Loucy (cell line): ENCODE data around the gene RETNLB.

Source experiments
- H2AFZ ChIP-seq: fragments of 200-600 bp; sonication (generic); 2 replicates; pipeline ENCODE4 v1.6.0; 2016; ENCODE audit warnings: antibody characterized with exemption, mild to moderate bottlenecking, low read length, moderate library complexity
- H3F3A ChIP-seq: fragments of 200-600 bp; 2 replicates; pipeline ENCODE4 v1.6.0; 2016; ENCODE audit warnings: antibody characterized with exemption, low read depth, mild to moderate bottlenecking
- H3K27me3 ChIP-seq: fragments of 200-600 bp; sonication (generic); 2 replicates; pipeline ENCODE4 v1.6.1; 2014; ENCODE audit warnings: low read length, mild to moderate bottlenecking; ENCODE audit not compliant: insufficient read depth, poor library complexity, severe bottlenecking
- H3K36me3 ChIP-seq: fragments of 200-600 bp; sonication (generic); 2 replicates; pipeline ENCODE4 v1.6.1; 2016; ENCODE audit warnings: low read length; ENCODE audit not compliant: insufficient read depth
- H3K4me1 ChIP-seq: fragments of 200-600 bp; sonication (generic); 2 replicates; pipeline ENCODE4 v1.5.1; 2014; ENCODE audit warnings: low read length, mild to moderate bottlenecking; ENCODE audit not compliant: insufficient read depth, poor library complexity, severe bottlenecking
- H3K4me2 ChIP-seq: fragments of 200-600 bp; sonication (generic); 2 replicates; pipeline ENCODE4 v1.6.0; 2014; ENCODE audit warnings: antibody characterized with exemption, low read length, low read depth, mild to moderate bottlenecking; ENCODE audit not compliant: poor library complexity, severe bottlenecking
- H3K4me3 ChIP-seq: fragments of 200-600 bp; sonication (generic); 2 replicates; pipeline ENCODE4 v1.5.1; 2014; ENCODE audit warnings: low read length, mild to moderate bottlenecking, mixed read lengths; ENCODE audit not compliant: poor library complexity, severe bottlenecking
- H3K79me2 ChIP-seq: fragments of 200-600 bp; sonication (generic); 2 replicates; pipeline ENCODE4 v1.6.1; 2014; ENCODE audit warnings: low read length; ENCODE audit not compliant: insufficient read depth
- H3K9ac ChIP-seq: fragments of 200-600 bp; sonication (generic); 2 replicates; pipeline ENCODE4 v1.6.0; 2014; ENCODE audit warnings: mild to moderate bottlenecking, low read depth, low read length, moderate library complexity; ENCODE audit not compliant: poor library complexity, severe bottlenecking
- H3K9me2 ChIP-seq: fragments of 200-600 bp; sonication (generic); replicated peaks from 2 replicates; pipeline ENCODE4 v1.6.1; 2016; ENCODE audit warnings: low read depth, low read length, mixed read lengths
- H3K9me3 ChIP-seq: fragments of 200-600 bp; sonication (generic); 2 replicates; pipeline ENCODE4 v1.6.1; 2014; ENCODE audit warnings: mild to moderate bottlenecking, antibody characterized with exemption, low read length, low read depth; ENCODE audit not compliant: insufficient read depth
- H4K20me1 ChIP-seq: fragments of 200-600 bp; sonication (generic); 2 replicates; pipeline ENCODE4 v1.6.0; 2014; ENCODE audit warnings: antibody characterized with exemption, low read length, mild to moderate bottlenecking; ENCODE audit not compliant: insufficient read depth, poor library complexity, severe bottlenecking
- EZH2phosphoT487 ChIP-seq: fragments of 200-600 bp; IDR thresholded peaks from 2 replicates; pipeline ENCODE4 v1.6.1; 2018; ENCODE audit warnings: antibody characterized with exemption, mild to moderate bottlenecking, moderate library complexity, borderline replicate concordance
- TF ChIP-seq, protein P1 (sequence below): fragments of 200-600 bp; sonication (generic); conservative IDR thresholded peaks from 2 replicates; pipeline ENCODE4 v1.5.1; 2014; ENCODE audit warnings: mild to moderate bottlenecking, antibody characterized with exemption, low read length

The RETNLB gene

DNA sequence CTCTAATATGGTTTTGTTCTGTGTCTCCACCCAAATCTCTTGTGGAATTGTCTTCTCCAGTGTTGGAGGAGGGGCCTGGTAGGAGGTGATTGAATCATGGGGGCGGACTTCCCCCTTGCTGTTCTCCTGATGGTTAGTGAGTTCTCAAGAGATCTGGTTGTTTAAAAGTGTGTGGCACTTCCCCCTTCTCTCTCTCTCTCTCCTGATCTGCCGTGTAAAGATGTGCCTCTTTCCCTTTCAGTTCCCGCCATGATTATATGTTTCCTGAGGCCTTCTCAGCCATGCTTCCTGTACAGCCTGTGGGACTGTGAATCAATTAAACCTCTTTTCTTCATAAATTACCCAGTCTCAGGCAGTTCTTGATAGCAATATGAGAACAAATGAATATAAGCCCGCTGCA, 33.1 kb downstream of the RETNLB start:
- no peak for TF ChIP-seq EZH2phosphoT487
- TF ChIP-seq, protein P1, sequence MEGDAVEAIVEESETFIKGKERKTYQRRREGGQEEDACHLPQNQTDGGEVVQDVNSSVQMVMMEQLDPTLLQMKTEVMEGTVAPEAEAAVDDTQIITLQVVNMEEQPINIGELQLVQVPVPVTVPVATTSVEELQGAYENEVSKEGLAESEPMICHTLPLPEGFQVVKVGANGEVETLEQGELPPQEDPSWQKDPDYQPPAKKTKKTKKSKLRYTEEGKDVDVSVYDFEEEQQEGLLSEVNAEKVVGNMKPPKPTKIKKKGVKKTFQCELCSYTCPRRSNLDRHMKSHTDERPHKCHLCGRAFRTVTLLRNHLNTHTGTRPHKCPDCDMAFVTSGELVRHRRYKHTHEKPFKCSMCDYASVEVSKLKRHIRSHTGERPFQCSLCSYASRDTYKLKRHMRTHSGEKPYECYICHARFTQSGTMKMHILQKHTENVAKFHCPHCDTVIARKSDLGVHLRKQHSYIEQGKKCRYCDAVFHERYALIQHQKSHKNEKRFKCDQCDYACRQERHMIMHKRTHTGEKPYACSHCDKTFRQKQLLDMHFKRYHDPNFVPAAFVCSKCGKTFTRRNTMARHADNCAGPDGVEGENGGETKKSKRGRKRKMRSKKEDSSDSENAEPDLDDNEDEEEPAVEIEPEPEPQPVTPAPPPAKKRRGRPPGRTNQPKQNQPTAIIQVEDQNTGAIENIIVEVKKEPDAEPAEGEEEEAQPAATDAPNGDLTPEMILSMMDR = no peak
- Histone ChIP-seq H2AFZ (no peak overlapping the region), H3K9me2 (no peaks in the 10 kb centered on the region), H3K36me3 (no peaks in the 10 kb centered on the region), H3K4me2 (no peak overlapping the region), H4K20me1 (no peaks in the 10 kb centered on the region), H3K27me3 (no peaks in the 10 kb centered on the region), H3K9ac (no peak overlapping the region), H3K4me1 (no peaks in the 10 kb centered on the region), H3F3A (no peaks in the 10 kb centered on the region), H3K4me3 (no peak overlapping the region), H3K9me3 (no peaks in the 10 kb centered on the region), H3K79me2 (no peaks in the 10 kb centered on the region)

DNA sequence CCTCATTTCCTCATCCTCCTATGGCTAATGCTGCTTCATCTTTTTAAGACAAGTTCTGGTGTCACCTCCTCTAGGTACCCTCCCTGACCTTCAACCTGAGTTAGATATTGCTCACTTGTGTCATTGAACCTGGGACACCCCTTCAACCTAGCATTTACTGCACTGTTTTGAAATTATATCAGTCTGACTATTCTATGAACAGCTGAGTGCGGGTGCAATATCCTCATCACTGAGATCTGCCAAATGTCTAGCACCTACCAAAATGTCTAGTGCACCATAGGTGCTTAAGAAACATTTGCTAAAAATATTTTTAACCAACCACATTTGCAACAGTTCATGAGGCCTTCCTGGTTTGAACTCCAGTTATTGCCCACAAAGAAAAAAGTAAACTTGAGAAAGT, 34.5 kb downstream of the RETNLB start:
- Histone ChIP-seq H3K27me3 (no peaks in the 10 kb centered on the region), H3K4me3 (no peak overlapping the region), H2AFZ (no peak overlapping the region), H3K4me2 (no peak overlapping the region), H3K36me3 (no peaks in the 10 kb centered on the region), H3K79me2 (no peaks in the 10 kb centered on the region), H3K9me2 (no peaks in the 10 kb centered on the region), H3F3A (no peaks in the 10 kb centered on the region), H4K20me1 (no peaks in the 10 kb centered on the region), H3K9me3 (no peaks in the 10 kb centered on the region), H3K4me1 (peaks cover 8% of the 10 kb centered on the region), H3K9ac (no peak overlapping the region)
- TF ChIP-seq, protein P1 = no peak
- no peak for TF ChIP-seq EZH2phosphoT487

DNA sequence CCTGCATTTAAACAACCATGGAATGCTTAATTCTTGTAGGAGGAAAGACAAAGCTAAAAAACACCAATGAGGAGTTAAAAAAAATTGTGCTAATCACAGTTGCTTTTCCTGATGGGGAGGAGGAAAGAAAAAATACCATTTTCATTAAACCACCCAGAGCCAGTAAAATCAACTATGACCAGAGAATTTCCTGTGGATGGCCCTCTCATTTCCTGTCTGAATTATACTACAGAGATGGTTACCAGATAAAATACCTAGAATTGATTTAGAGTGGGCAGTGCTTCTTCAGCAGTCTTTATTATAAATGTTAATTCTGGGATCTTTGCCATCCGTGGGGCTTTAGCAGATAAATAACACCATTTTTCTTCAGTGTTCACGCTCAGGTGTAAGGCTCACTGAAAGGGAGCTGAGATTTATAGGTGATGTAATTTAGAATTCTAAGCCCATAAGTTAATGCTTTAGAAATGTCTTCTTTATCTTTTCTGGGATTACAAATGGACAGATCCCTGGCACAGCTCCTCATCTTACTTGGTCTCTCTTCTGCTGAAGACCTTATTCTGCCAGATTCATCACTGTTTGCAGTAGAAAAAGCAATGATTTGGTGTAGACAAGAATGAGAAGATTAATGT, 37.9 kb downstream of the RETNLB start:
- Histone ChIP-seq H3K4me3 (no peak overlapping the region), H3K27me3 (no peaks in the 10 kb centered on the region), H3K79me2 (no peaks in the 10 kb centered on the region), H3K9me3 (no peaks in the 10 kb centered on the region), H3K4me2 (peak overlapping the region; percentile 15), H3K4me1 (peaks cover 8% of the 10 kb centered on the region), H4K20me1 (no peaks in the 10 kb centered on the region), H3F3A (no peaks in the 10 kb centered on the region), H3K36me3 (no peaks in the 10 kb centered on the region), H3K9me2 (no peaks in the 10 kb centered on the region), H3K9ac (no peak overlapping the region), H2AFZ (no peak overlapping the region)
- TF ChIP-seq, protein P1 = no peak
- TF ChIP-seq EZH2phosphoT487 = no peak
